H1 (cell line): Measurements from ENCODE around the gene CD164L2.
A peak's percentile ranks its signal among the peaks of the same experiment; 100 is the strongest.

Experiments used
- ASH2L ChIP-seq: fragments of 200-600, 300-600 bp; sonication (generic); IDR thresholded peaks from one replicate; pipeline ENCODE4 v1.7.1; 2017; ENCODE audit warnings: low read length
- ATF2 ChIP-seq: IDR thresholded peaks from 2 replicates; pipeline ENCODE4 v1.6.1; 2012; ENCODE audit warnings: low read length, inconsistent platforms
- GABPA ChIP-seq: IDR thresholded peaks from 2 replicates; pipeline ENCODE4 v1.6.1; 2011; ENCODE audit warnings: mild to moderate bottlenecking, low read length, moderate library complexity, borderline replicate concordance; ENCODE audit not compliant: insufficient read depth
- NRF1 ChIP-seq: IDR thresholded peaks from 2 replicates; pipeline ENCODE4 v1.6.1; 2011; ENCODE audit warnings: mild to moderate bottlenecking, low read depth, low read length, improper control_type of control experiment
- TF ChIP-seq, protein P1 (sequence below), 3 experiments: IDR thresholded peaks; 1 replicate in 2 of 3; 2 replicates in 1 of 3; pipeline versions ENCODE4 v1.5.1 to v1.6.1; 2011; ENCODE audit warnings: low read length in 3 of 3, mild to moderate bottlenecking in 3 of 3, inconsistent platforms in 2 of 3, low read depth in 1 of 3, moderate library complexity in 1 of 3; ENCODE audit not compliant: insufficient read depth in 1 of 3; ENCODE audit errors: control extremely low read depth in 1 of 3

- no peak for TF ChIP-seq ASH2L
- no peak for TF ChIP-seq GABPA
- TF ChIP-seq ATF2: no peak
- TF ChIP-seq NRF1: peak; percentile 15; the same call in 1 of the 2 replicates
- TF ChIP-seq, protein P1, sequence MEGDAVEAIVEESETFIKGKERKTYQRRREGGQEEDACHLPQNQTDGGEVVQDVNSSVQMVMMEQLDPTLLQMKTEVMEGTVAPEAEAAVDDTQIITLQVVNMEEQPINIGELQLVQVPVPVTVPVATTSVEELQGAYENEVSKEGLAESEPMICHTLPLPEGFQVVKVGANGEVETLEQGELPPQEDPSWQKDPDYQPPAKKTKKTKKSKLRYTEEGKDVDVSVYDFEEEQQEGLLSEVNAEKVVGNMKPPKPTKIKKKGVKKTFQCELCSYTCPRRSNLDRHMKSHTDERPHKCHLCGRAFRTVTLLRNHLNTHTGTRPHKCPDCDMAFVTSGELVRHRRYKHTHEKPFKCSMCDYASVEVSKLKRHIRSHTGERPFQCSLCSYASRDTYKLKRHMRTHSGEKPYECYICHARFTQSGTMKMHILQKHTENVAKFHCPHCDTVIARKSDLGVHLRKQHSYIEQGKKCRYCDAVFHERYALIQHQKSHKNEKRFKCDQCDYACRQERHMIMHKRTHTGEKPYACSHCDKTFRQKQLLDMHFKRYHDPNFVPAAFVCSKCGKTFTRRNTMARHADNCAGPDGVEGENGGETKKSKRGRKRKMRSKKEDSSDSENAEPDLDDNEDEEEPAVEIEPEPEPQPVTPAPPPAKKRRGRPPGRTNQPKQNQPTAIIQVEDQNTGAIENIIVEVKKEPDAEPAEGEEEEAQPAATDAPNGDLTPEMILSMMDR (IDR thresholded peaks at IDR 0.05; ENCODE audit: control extremely low read depth in 1 of 3, insufficient read depth in 1 of 3, low read depth in 1 of 3, low read length in 3 of 3): no peak
These were observed 17.1 kb downstream of the CD164L2 start for GRCh38 chr1:27366113-27366410.
